ENCODE measurements around the gene VTA1. TPM values are rescaled to one million over a fixed set of nuclear protein-coding genes. Genes with fewer than 3 reads are reported as not detected.

VTA1 gene
- total and polyA plus RNA-seq, 2 of the 13 experiments (the other 11 are each of a cell fraction or from before 2014, with no cell fraction given), result 70.7 to 89.1 TPM

GRCh38 chr6:142146828-142147662 lies at the start of gene VTA1, which contains the start of gene NMBR (continued):
- TF ChIP-seq ELK4 (CRISPR knock-in tag; IDR thresholded peaks at IDR 0.05; ENCODE audit: borderline replicate concordance), result no peak
- no peak for TF ChIP-seq MTA3 (CRISPR knock-in tag; IDR thresholded peaks at IDR 0.05)
- TF ChIP-seq GTF3A (CRISPR knock-in tag; conservative IDR thresholded peaks at IDR 0.05), result peak; percentile 98
- peak; percentile 90 for TF ChIP-seq FOXP4 (CRISPR knock-in tag; IDR thresholded peaks at IDR 0.05)
- TF ChIP-seq SRSF1 (optimal IDR thresholded peaks at IDR 0.05; ENCODE audit: low read depth, low read length), result peak; percentile 90
- TF ChIP-seq ZNF451 (CRISPR knock-in tag; IDR thresholded peaks at IDR 0.05), result peak; percentile 58; the same call in 1 of the 2 replicates
- TF ChIP-seq PLSCR1 (CRISPR knock-in tag; IDR thresholded peaks at IDR 0.05; ENCODE audit: borderline replicate concordance), result peak; percentile 39; the same call in 1 of the 2 replicates
- TF ChIP-seq ZNF552 (CRISPR knock-in tag; IDR thresholded peaks at IDR 0.05; ENCODE audit: borderline replicate concordance), result 0 out of 2 replicates have a peak, but pooled peaks have one; percentile 41
- no peak for TF ChIP-seq ZNF549 (CRISPR knock-in tag; IDR thresholded peaks at IDR 0.05)
- TF ChIP-seq ZNF724P (CRISPR knock-in tag; IDR thresholded peaks at IDR 0.05; ENCODE audit: borderline replicate concordance), result peak; percentile 69; the same call in 1 of the 2 replicates
- TF ChIP-seq MLX (CRISPR knock-in tag; IDR thresholded peaks at IDR 0.05), result peak; percentile 78
- TF ChIP-seq POLR2AphosphoS5 (IDR thresholded peaks at IDR 0.05; ENCODE audit: low read depth, low read length), result peak; percentile 95
- TF ChIP-seq KDM3A (CRISPR knock-in tag; IDR thresholded peaks at IDR 0.05; ENCODE audit: low read depth), result peak; percentile 97
- no peak for TF ChIP-seq TEF (CRISPR knock-in tag; IDR thresholded peaks at IDR 0.05)
- no peak; the same call in none of the 2 replicates for TF ChIP-seq ZNF367 (CRISPR knock-in tag; IDR thresholded peaks at IDR 0.05; ENCODE audit: borderline replicate concordance)
- TF ChIP-seq HNF4G (IDR thresholded peaks at IDR 0.05; ENCODE audit: borderline replicate concordance, low read depth, low read length), result peak; percentile 53; the same call in 1 of the 2 replicates
- TF ChIP-seq HNF4G (CRISPR knock-in tag; IDR thresholded peaks at IDR 0.05; ENCODE audit: borderline replicate concordance, low read depth), result peak; percentile 92
- TF ChIP-seq ZNF879 (CRISPR knock-in tag; IDR thresholded peaks at IDR 0.05), result 0 out of 2 replicates have a peak, but pooled peaks have one; percentile 71
- peak; percentile 89 for TF ChIP-seq ZNF678 (CRISPR knock-in tag; IDR thresholded peaks at IDR 0.05)
- TF ChIP-seq ZBTB7A (CRISPR knock-in tag; IDR thresholded peaks at IDR 0.05), result no peak
- TF ChIP-seq BORCS8-MEF2B (CRISPR knock-in tag; IDR thresholded peaks at IDR 0.05), result peak; percentile 95
- no peak for TF ChIP-seq GATA4 (IDR thresholded peaks at IDR 0.05; ENCODE audit: borderline replicate concordance, low read depth)

Data from HepG2 (cell line).